SK-N-SH (cell line): Measurements from ENCODE around the gene RAB33B. TPM values are rescaled to one million over a fixed set of nuclear protein-coding genes. Genes with fewer than 3 reads are reported as not detected.

Source experiments
- CTCF ChIA-PET: fragments of 300-600, 350-600 bp; formaldehyde crosslinking; extraction: SDS; loops from one replicate; lab custom pipeline; 2021; lab: Yijun Ruan, JAX
- POLR2A ChIA-PET: fragments of 350-600 bp; sonication (Branson Sonifier 250); formaldehyde crosslinking; extraction: SDS; loops from one replicate; lab custom pipeline; 2020; ENCODE audit warnings: antibody characterized with exemption, inconsistent platforms; lab: Yijun Ruan, JAX
- DNase-seq: peaks from one replicate; pipeline ENCODE4 v3.0.0; 2012
- H2AFZ ChIP-seq: fragments of 200-600 bp; sonication (generic); 2 replicates; pipeline ENCODE4 v1.8.1; 2016; ENCODE audit warnings: antibody characterized with exemption, mild to moderate bottlenecking, low read depth
- H3F3A ChIP-seq: fragments of 200-600 bp; sonication (generic); replicated peaks from 2 replicates; pipeline ENCODE3; 2016; ENCODE audit warnings: antibody characterized with exemption, mild to moderate bottlenecking; ENCODE audit not compliant: insufficient read depth
- H3K27ac ChIP-seq, 2 experiments: fragments of 200-500 bp in 1 of 2; fragments of 200-600 bp in 1 of 2; sonication (Bioruptor generic) in 1 of 2; sonication (generic), shearing (Covaris generic) in 1 of 2; 2 replicates each; pipeline versions ENCODE4 v1.5.1 to v1.6.1; 2014 to 2016; ENCODE audit warnings: low read depth in 2 of 2, inconsistent platforms in 1 of 2, low read length in 1 of 2, mild to moderate bottlenecking in 1 of 2, mixed read lengths in 1 of 2
- H3K27me3 ChIP-seq: fragments of 200-600 bp; sonication (generic), shearing (Covaris generic); 2 replicates; pipeline ENCODE4 v1.6.1; 2016; ENCODE audit warnings: mixed run types; ENCODE audit not compliant: insufficient read depth
- H3K36me3 ChIP-seq, 2 experiments: fragments of 200-500 bp in 1 of 2; fragments of 200-600 bp in 1 of 2; sonication (Bioruptor generic) in 1 of 2; sonication (generic) in 1 of 2; replicated peaks in 1 of 2; 2 replicates each; pipeline versions ENCODE3 to v1.5.1; 2014 to 2016; ENCODE audit warnings: low read length in 1 of 2, mild to moderate bottlenecking in 1 of 2; ENCODE audit not compliant: insufficient read depth in 2 of 2, control insufficient read depth in 1 of 2
- H3K4me1 ChIP-seq, 2 experiments: fragments of 200-500 bp in 1 of 2; fragments of 200-600 bp in 1 of 2; sonication (Bioruptor generic) in 1 of 2; sonication (generic), shearing (Covaris generic) in 1 of 2; 2 replicates each; pipeline versions ENCODE4 v1.5.1 to v1.6.1; 2014 to 2016; ENCODE audit warnings: low read depth in 1 of 2, low read length in 1 of 2, mixed run types in 1 of 2; ENCODE audit not compliant: insufficient read depth in 2 of 2, control insufficient read depth in 1 of 2
- H3K4me2 ChIP-seq: fragments of 200-600 bp; sonication (generic), shearing (Covaris generic); 2 replicates; pipeline ENCODE4 v1.6.1; 2017; ENCODE audit warnings: mixed run types
- H3K4me3 ChIP-seq, 2 experiments: fragments of 200-500 bp in 1 of 2; fragments of 200-600 bp in 1 of 2; sonication (Bioruptor generic) in 1 of 2; sonication (generic), shearing (Covaris generic) in 1 of 2; 2 replicates each; pipeline versions ENCODE4 v1.5.1 to v1.8.1; 2014 to 2016; ENCODE audit warnings: low read depth in 2 of 2, inconsistent platforms in 1 of 2, low read length in 1 of 2, mild to moderate bottlenecking in 1 of 2, mixed read lengths in 1 of 2, moderate library complexity in 1 of 2
- H3K79me2 ChIP-seq: fragments of 200-600 bp; sonication (generic); 2 replicates; pipeline ENCODE4 v1.8.1; 2017; ENCODE audit warnings: mild to moderate bottlenecking; ENCODE audit not compliant: insufficient read depth
- H3K9ac ChIP-seq: fragments of 200-600 bp; sonication (generic); 2 replicates; pipeline ENCODE4 v1.6.1; 2017; ENCODE audit warnings: mixed run types
- H3K9me2 ChIP-seq: fragments of 200-600 bp; sonication (generic); 2 replicates; pipeline ENCODE4 v1.6.1; 2017; ENCODE audit warnings: mixed run types
- H3K9me3 ChIP-seq: fragments of 200-600 bp; sonication (generic); 2 replicates; pipeline ENCODE4 v1.6.1; 2017; ENCODE audit warnings: mixed run types, mild to moderate bottlenecking, moderate library complexity
- H4K20me1 ChIP-seq: fragments of 200-600 bp; sonication (generic); 2 replicates; pipeline ENCODE4 v1.6.1; 2017; ENCODE audit warnings: mild to moderate bottlenecking, mixed run types; ENCODE audit not compliant: insufficient read depth
- CHD2 ChIP-seq: fragments of 150-350 bp; IDR thresholded peaks from 2 replicates; pipeline ENCODE4 v1.6.1; 2018; ENCODE audit warnings: low read length; ENCODE audit not compliant: partially characterized antibody
- ELF1 ChIP-seq: IDR thresholded peaks from 2 replicates; pipeline ENCODE4 v1.4.0; 2012
- EP300 ChIP-seq, 2 experiments: IDR thresholded peaks; 2 replicates each; pipeline versions ENCODE4 v1.4.0 to v1.6.1; 2012; ENCODE audit warnings: borderline replicate concordance in 1 of 2, low read depth in 1 of 2, low read length in 1 of 2
- EZH2phosphoT487 ChIP-seq: fragments of 200-600 bp; sonication (generic); IDR thresholded peaks from 2 replicates; pipeline ENCODE4 v1.6.1; 2017; ENCODE audit warnings: low read depth, mixed run types, mild to moderate bottlenecking, antibody characterized with exemption, moderate library complexity, borderline replicate concordance
- FOSL2 ChIP-seq: IDR thresholded peaks from 2 replicates; pipeline ENCODE4 v1.4.0; 2012; ENCODE audit warnings: low read depth, mild to moderate bottlenecking, moderate library complexity, borderline replicate concordance
- FOXM1 ChIP-seq: IDR thresholded peaks from 2 replicates; pipeline ENCODE4 v1.4.0; 2012; ENCODE audit warnings: low read depth, mild to moderate bottlenecking
- GATA2 ChIP-seq: sonication (generic); formaldehyde crosslinking; IDR thresholded peaks from 2 replicates; pipeline ENCODE4 v1.5.0; 2020; ENCODE audit warnings: mild to moderate bottlenecking, missing genetic modification reagents
- IRF3 ChIP-seq: fragments of 150-350 bp; IDR thresholded peaks from 2 replicates; pipeline ENCODE4 v1.6.1; 2016; ENCODE audit warnings: mild to moderate bottlenecking, low read depth, low read length
- MEF2A ChIP-seq: IDR thresholded peaks from 2 replicates; pipeline ENCODE4 v1.4.0; 2012; ENCODE audit warnings: low read depth, borderline replicate concordance
- MXI1 ChIP-seq: IDR thresholded peaks from 2 replicates; pipeline ENCODE4 v1.6.1; 2012; ENCODE audit warnings: mild to moderate bottlenecking, low read depth, low read length, improper control_type of control experiment
- NFIC ChIP-seq: IDR thresholded peaks from 2 replicates; pipeline ENCODE4 v1.4.0; 2012; ENCODE audit warnings: borderline replicate concordance
- POLR2AphosphoS5 ChIP-seq: IDR thresholded peaks from 2 replicates; pipeline ENCODE4 v1.6.1; 2012; ENCODE audit warnings: low read depth, low read length
- RCOR1 ChIP-seq: fragments of 150-350 bp; IDR thresholded peaks from 2 replicates; pipeline ENCODE4 v1.6.1; 2017; ENCODE audit warnings: antibody characterized with exemption, low read length
- RFX5 ChIP-seq: IDR thresholded peaks from 2 replicates; pipeline ENCODE4 v1.6.1; 2012; ENCODE audit warnings: mild to moderate bottlenecking, improper control_type of control experiment, low read length
- RXRA ChIP-seq: IDR thresholded peaks from 2 replicates; pipeline ENCODE4 v1.4.0; 2012; ENCODE audit warnings: low read depth, mild to moderate bottlenecking, borderline replicate concordance
- SIN3A ChIP-seq: IDR thresholded peaks from 2 replicates; pipeline ENCODE4 v1.6.1; 2012; ENCODE audit warnings: low read depth, mild to moderate bottlenecking, low read length, moderate library complexity, borderline replicate concordance
- SMC3 ChIP-seq: IDR thresholded peaks from 2 replicates; pipeline ENCODE4 v1.6.1; 2012; ENCODE audit warnings: low read depth, low read length, improper control_type of control experiment
- TCF12 ChIP-seq: IDR thresholded peaks from 2 replicates; pipeline ENCODE4 v1.4.0; 2012
- WGBS: methylation state at CpG from one replicate; pipeline ENCODE4 v1.1.6; 2017; ENCODE audit warnings: low lambda C conversion rate; 5-methylcytosine and 5-hydroxymethylcytosine counted together
- polyA plus RNA-seq, 3 experiments: library from polyadenylated mRNA; depleted of rRNA; stranded (reverse); fragments of >200 nt; gene quantifications; 2 replicates each; pipeline ENCODE4 v1.2.3, GENCODE V29; 2012
- TF ChIP-seq, protein P1 (sequence below): IDR thresholded peaks from 2 replicates; pipeline ENCODE4; 2012

The RAB33B gene
- polyA plus RNA-seq, 1 of the 3 experiments (the other 2 are of a cell fraction), result 2.3 TPM

DNA sequence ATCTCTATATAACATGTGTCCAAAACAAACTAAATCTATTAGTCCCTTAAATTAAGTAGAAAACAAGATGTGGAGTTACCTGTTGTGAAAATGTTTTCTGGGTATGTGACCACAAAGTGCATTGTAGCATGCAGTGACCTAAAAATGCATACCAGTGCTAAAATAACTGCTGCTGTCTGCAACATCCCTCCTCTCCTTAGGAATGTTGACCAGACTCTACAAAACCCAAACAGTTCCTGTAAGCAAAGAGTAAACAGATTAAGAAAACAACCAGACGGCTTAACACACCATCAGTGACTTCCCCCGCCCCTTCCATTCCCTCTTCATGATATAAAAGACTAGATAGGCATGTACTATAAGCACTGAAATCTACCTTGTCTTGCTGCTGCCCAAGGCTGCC lies 15.8 kb upstream of the RAB33B start:
- Histone ChIP-seq H3K4me1 (no peaks in the 10 kb centered on the region), H3K9me2 (no peaks in the 10 kb centered on the region), H2AFZ (no peak overlapping the region), H3K9ac (no peak overlapping the region), H3K4me3 (no peak overlapping the region; a peak in 1 of 4 replicates), H3K4me2 (no peak overlapping the region), H3K9me3 (peaks cover 16% of the 10 kb centered on the region), H3K79me2 (no peaks in the 10 kb centered on the region), H3F3A (no peaks in the 10 kb centered on the region), H3K36me3 (peaks cover 0 to 17% of the 10 kb centered on the region in 2 experiments), H4K20me1 (no peaks in the 10 kb centered on the region), H3K27me3 (no peaks in the 10 kb centered on the region), H3K27ac (no peak overlapping the region)
- TF ChIP-seq FOXM1 (no peak), GATA2 (CRISPR knock-in tag) (no peak), EP300 (IDR thresholded peaks at IDR 0.05; ENCODE audit: borderline replicate concordance in 1 of 2, low read depth in 1 of 2, low read length in 1 of 2) (no peak), RCOR1 (no peak), IRF3 (no peak), MEF2A (no peak), RFX5 (no peak), SMC3 (no peak), CHD2 (no peak), MXI1 (no peak), EZH2phosphoT487 (no peak), FOSL2 (no peak), POLR2AphosphoS5 (no peak), ELF1 (no peak)
- TF ChIP-seq, protein P1, sequence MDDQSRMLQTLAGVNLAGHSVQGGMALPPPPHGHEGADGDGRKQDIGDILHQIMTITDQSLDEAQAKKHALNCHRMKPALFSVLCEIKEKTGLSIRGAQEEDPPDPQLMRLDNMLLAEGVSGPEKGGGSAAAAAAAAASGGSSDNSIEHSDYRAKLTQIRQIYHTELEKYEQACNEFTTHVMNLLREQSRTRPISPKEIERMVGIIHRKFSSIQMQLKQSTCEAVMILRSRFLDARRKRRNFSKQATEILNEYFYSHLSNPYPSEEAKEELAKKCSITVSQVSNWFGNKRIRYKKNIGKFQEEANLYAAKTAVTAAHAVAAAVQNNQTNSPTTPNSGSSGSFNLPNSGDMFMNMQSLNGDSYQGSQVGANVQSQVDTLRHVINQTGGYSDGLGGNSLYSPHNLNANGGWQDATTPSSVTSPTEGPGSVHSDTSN, result no peak
- no peak for DNase-seq
- POLR2A ChIA-PET, result no interaction called here
- CTCF ChIA-PET, result interaction anchor here (0.5 to 0.8 kb wide), 2 partner anchors 22 to 876 kb away, joined by 3 read pairs; no protein-coding TSS in a partner anchor
- WGBS, result 100% methylated on average over 2 of the region's 2 CpGs

DNA sequence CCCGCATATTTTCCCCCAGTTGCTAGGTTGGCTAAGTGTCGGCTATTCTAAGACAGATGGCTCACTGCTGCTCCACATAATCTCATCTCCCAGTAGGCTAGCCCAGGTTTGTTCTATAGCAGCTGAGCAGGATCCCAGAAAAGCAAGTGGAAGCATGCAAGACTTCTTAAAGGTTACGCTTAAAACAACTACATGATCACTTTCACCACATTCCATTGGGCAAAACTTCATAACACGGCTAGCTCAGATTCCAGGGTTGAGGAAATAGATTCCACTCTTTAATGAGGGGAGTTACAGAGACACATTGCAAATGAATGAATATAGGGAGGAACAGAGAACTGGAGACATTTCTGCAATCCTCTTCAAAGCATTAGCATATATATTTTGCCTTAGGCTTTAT lies 12.9 kb upstream of the RAB33B start:
- Histone ChIP-seq H3K79me2 (no peaks in the 10 kb centered on the region), H4K20me1 (no peaks in the 10 kb centered on the region), H3K9me3 (peaks cover 16% of the 10 kb centered on the region), H3F3A (no peaks in the 10 kb centered on the region), H3K4me3 (no peak overlapping the region), H3K4me2 (no peak overlapping the region), H3K9me2 (no peaks in the 10 kb centered on the region), H3K4me1 (no peaks in the 10 kb centered on the region), H3K27ac (no peak overlapping the region), H2AFZ (no peak overlapping the region), H3K36me3 (peaks cover 0 to 17% of the 10 kb centered on the region in 2 experiments), H3K27me3 (no peaks in the 10 kb centered on the region), H3K9ac (no peak overlapping the region)
- WGBS, result 96% methylated on average over 4 of the region's 4 CpGs
- ChIA-PET CTCF (no interaction called here), POLR2A (no interaction called here)
- DNase-seq, result no peak
- TF ChIP-seq RCOR1 (no peak), NFIC (no peak), SIN3A (no peak), MEF2A (no peak), TCF12 (no peak), RXRA (no peak), ELF1 (no peak), FOXM1 (no peak)
